HepG2 (cell line): ENCODE data around the gene ARGLU1. TPM values are rescaled to one million over a fixed set of nuclear protein-coding genes. Genes with fewer than 3 reads are reported as not detected.

Experiments
- ATAC-seq: fragments of 200-7000 bp; cut with Tn5 transposase; 3 replicates; pipeline ENCODE4 v1.9.1; 2020; ENCODE audit warnings: mild to moderate bottlenecking, moderate library complexity
- BruUV-seq: library from RNA; stranded (reverse); fragments of 400-500 nt; replicated peaks from 2 replicates; lab custom pipeline; 2021; lab: Mats Ljungman, UMichigan
- CTCF ChIA-PET: fragments of 300-600 bp; formaldehyde crosslinking; extraction: SDS; loops from one replicate; lab custom pipeline; 2021; ENCODE audit warnings: low total read pairs, inconsistent platforms, low intra/inter-chr PET ratio; lab: Yijun Ruan, JAX
- POLR2A ChIA-PET: fragments of 350-600 bp; sonication (Branson Sonifier 250); formaldehyde crosslinking; loops from one replicate; lab custom pipeline; 2020; ENCODE audit warnings: antibody characterized with exemption, inconsistent platforms; lab: Yijun Ruan, JAX
- DNase-seq: peaks from one replicate; pipeline ENCODE4 v3.0.0-alpha.2; 2015; ENCODE audit warnings: low spot score
- FAIRE-seq: peaks from 3 replicates; lab custom pipeline; 2011; peaks lifted over from hg19 to GRCh38; lab: Jason Lieb, UNC
- H2AFZ ChIP-seq: one replicate; pipeline ENCODE4 v1.6.1; 2011; ENCODE audit warnings: low read length, inconsistent platforms
- H3K27ac ChIP-seq: fragments of 300-600 bp; 3 replicates; pipeline ENCODE4 v1.8.0; 2011; ENCODE audit warnings: mixed run types, mild to moderate bottlenecking, mixed read lengths, low read length, inconsistent platforms; ENCODE audit not compliant: insufficient read depth; ENCODE audit errors: extremely low read length
- H3K27me3 ChIP-seq, 2 experiments: fragments of 200-600 bp in 1 of 2; 2 replicates in 1 of 2; 3 replicates in 1 of 2; pipeline versions ENCODE4 v1.6.0 to v1.8.0; 2011; ENCODE audit warnings: low read length in 2 of 2, mild to moderate bottlenecking in 2 of 2, moderate library complexity in 2 of 2, inconsistent platforms in 1 of 2; ENCODE audit not compliant: insufficient read depth in 2 of 2, control insufficient read depth in 1 of 2
- H3K36me3 ChIP-seq, 2 experiments: fragments of 200-600 bp in 1 of 2; replicated peaks in 1 of 2; 2 replicates in 1 of 2; 3 replicates in 1 of 2; pipeline versions ENCODE4 v1.5.1 to v1.8.0; 2011; ENCODE audit warnings: low read length in 2 of 2, inconsistent platforms in 1 of 2; ENCODE audit not compliant: insufficient read depth in 2 of 2, control insufficient read depth in 1 of 2
- H3K4me1 ChIP-seq: 2 replicates; pipeline ENCODE4 v1.5.1; 2012; ENCODE audit warnings: low read length, inconsistent platforms; ENCODE audit not compliant: insufficient read depth
- H3K4me2 ChIP-seq: 2 replicates; pipeline ENCODE4 v1.6.0; 2011; ENCODE audit warnings: low read depth, low read length, inconsistent platforms
- H3K4me3 ChIP-seq, 3 experiments: fragments of 200-600 bp in 1 of 3; sonication (generic), shearing (Covaris generic) in 1 of 3; replicated peaks in 1 of 3; 2 replicates each; pipeline ENCODE4 v1.5.1; 2011 to 2016; ENCODE audit warnings: low read length in 3 of 3, inconsistent platforms in 2 of 3, low read depth in 2 of 3, mild to moderate bottlenecking in 2 of 3, control low read depth in 1 of 3, mixed read lengths in 1 of 3; ENCODE audit not compliant: insufficient read depth in 1 of 3
- H3K79me2 ChIP-seq: one replicate; pipeline ENCODE4 v1.6.1; 2011; ENCODE audit warnings: low read length, inconsistent platforms; ENCODE audit not compliant: insufficient read depth
- H3K9ac ChIP-seq: 2 replicates; pipeline ENCODE4 v1.6.0; 2011; ENCODE audit warnings: mild to moderate bottlenecking, low read depth, low read length, inconsistent platforms; ENCODE audit not compliant: insufficient read depth
- H3K9me3 ChIP-seq: 2 replicates; pipeline ENCODE4 v1.5.1; 2012; ENCODE audit warnings: mild to moderate bottlenecking, low read length
- H4K20me1 ChIP-seq: 2 replicates; pipeline ENCODE4 v1.6.0; 2011; ENCODE audit warnings: inconsistent platforms, mild to moderate bottlenecking, low read length, moderate library complexity; ENCODE audit not compliant: insufficient read depth
- ATF2 ChIP-seq: sonication (generic); formaldehyde crosslinking; IDR thresholded peaks from 2 replicates; pipeline ENCODE4 v1.4.0; 2020; ENCODE audit warnings: missing genetic modification reagents
- HDAC1 ChIP-seq: sonication (generic); formaldehyde crosslinking; IDR thresholded peaks from 2 replicates; pipeline ENCODE4 v1.5.1; 2020; ENCODE audit warnings: mild to moderate bottlenecking, missing genetic modification reagents
- MED1 ChIP-seq: sonication (generic); formaldehyde crosslinking; IDR thresholded peaks from 2 replicates; pipeline ENCODE4 v1.4.0; 2020; ENCODE audit warnings: missing genetic modification reagents
- MXI1 ChIP-seq: IDR thresholded peaks from 3 replicates; pipeline ENCODE4 v1.6.1; 2012; ENCODE audit warnings: low read depth, low read length, inconsistent platforms, borderline replicate concordance
- PHB2 ChIP-seq: fragments of 450-650 bp; IDR thresholded peaks from 2 replicates; pipeline ENCODE4 v1.6.1; 2018; ENCODE audit not compliant: partially characterized antibody
- PTBP1 ChIP-seq: fragments of 200-400 bp; formaldehyde crosslinking; IDR thresholded peaks from 2 replicates; pipeline ENCODE4 v1.6.1; 2018; ENCODE audit warnings: low read length, low read depth; ENCODE audit not compliant: poor library complexity, severe bottlenecking
- RFX1 ChIP-seq: fragments of 450-650 bp; IDR thresholded peaks from 2 replicates; pipeline ENCODE4 v1.6.1; 2017
- RNF2 ChIP-seq: fragments of 450-650 bp; conservative IDR thresholded peaks from 2 replicates; pipeline ENCODE4 v1.6.1; 2016; ENCODE audit warnings: low read depth
- SMARCE1 ChIP-seq: fragments of 450-650 bp; IDR thresholded peaks from 2 replicates; pipeline ENCODE4 v1.6.1; 2017; ENCODE audit warnings: borderline replicate concordance
- SP5 ChIP-seq: IDR thresholded peaks from 2 replicates; pipeline ENCODE4 v1.6.1; 2016; ENCODE audit warnings: low read depth, borderline replicate concordance
- ZBTB2 ChIP-seq: sonication (generic); formaldehyde crosslinking; IDR thresholded peaks from 2 replicates; pipeline ENCODE4 v1.8.0; 2022; ENCODE audit warnings: low read depth, missing genetic modification reagents
- ZNF747 ChIP-seq: sonication (generic); formaldehyde crosslinking; IDR thresholded peaks from 2 replicates; pipeline ENCODE4 v1.8.1; 2023; ENCODE audit warnings: missing genetic modification reagents, mild to moderate bottlenecking, borderline replicate concordance
- WGBS: methylation state at CpG from one replicate; pipeline ENCODE4 v1.1.6; 2017; ENCODE audit warnings: low lambda C conversion rate; 5-methylcytosine and 5-hydroxymethylcytosine counted together
- in situ Hi-C: cut with HindIII; loops from 2 replicates; pipeline ENCODE4 v1.10.0; 2017; ENCODE audit warnings: low pct_unique_long_range_greater_than_20kb; ENCODE audit not compliant: extremely low pct_ligation_motif_present
- intact Hi-C: fragments of 100-400 bp; cut with micrococcal nuclease; formaldehyde crosslinking; loops from one replicate; pipeline ENCODE4 v1.10.0; 2022; ENCODE audit not compliant: unreplicated experiment
- polyA plus RNA-seq, 8 experiments: library from polyadenylated mRNA; depleted of rRNA in 3 of 8; stranded (reverse) in 7 of 8; unstranded in 1 of 8; fragments of >200 nt; fragmentation: Illumina TruSeq in 4 of 8; extraction: Trizol in 4 of 8; gene quantifications; 2 replicates each; pipeline versions ENCODE4 v1.2.1 to v1.2.3, GENCODE V29; 2011 to 2016; ENCODE audit warnings: low read depth in 4 of 8, missing spikeins in 1 of 8, mixed read lengths in 1 of 8; ENCODE audit not compliant: insufficient read depth in 1 of 8
- total RNA-seq, 5 experiments: library from RNA; depleted of rRNA; stranded (reverse); fragments of >200 nt; fragmentation: Illumina TruSeq; extraction: Trizol; gene quantifications; 2 replicates each; pipeline ENCODE4 v1.2.3, GENCODE V29; 2016; ENCODE audit warnings: low read depth in 1 of 5
- TF ChIP-seq, protein P1 (sequence below): sonication (generic); formaldehyde crosslinking; IDR thresholded peaks from 2 replicates; pipeline ENCODE4 v1.9.0; 2021; ENCODE audit warnings: missing genetic modification reagents, mild to moderate bottlenecking, borderline replicate concordance
- TF ChIP-seq, protein P2 (sequence below): sonication (generic); formaldehyde crosslinking; IDR thresholded peaks from 2 replicates; pipeline ENCODE4 v1.8.1; 2023; ENCODE audit warnings: mild to moderate bottlenecking, moderate library complexity, missing genetic modification reagents
- TF ChIP-seq, protein P3 (sequence below): sonication (generic); formaldehyde crosslinking; IDR thresholded peaks from 2 replicates; pipeline ENCODE4 v1.4.0; 2020; ENCODE audit warnings: missing genetic modification reagents, borderline replicate concordance

Gene ARGLU1
- total and polyA plus RNA-seq, 2 of the 13 experiments (the other 11 are each of a cell fraction or from before 2014, with no cell fraction given), result 47.1 to 70.6 TPM

GRCh38 chr13:106505295-106505694 lies 62.6 kb downstream of the ARGLU1 start (continued):
- TF ChIP-seq SMARCE1 (no peak), HDAC1 (CRISPR knock-in tag) (no peak), SP5 (CRISPR knock-in tag) (no peak), MED1 (CRISPR knock-in tag) (no peak)

DNA sequence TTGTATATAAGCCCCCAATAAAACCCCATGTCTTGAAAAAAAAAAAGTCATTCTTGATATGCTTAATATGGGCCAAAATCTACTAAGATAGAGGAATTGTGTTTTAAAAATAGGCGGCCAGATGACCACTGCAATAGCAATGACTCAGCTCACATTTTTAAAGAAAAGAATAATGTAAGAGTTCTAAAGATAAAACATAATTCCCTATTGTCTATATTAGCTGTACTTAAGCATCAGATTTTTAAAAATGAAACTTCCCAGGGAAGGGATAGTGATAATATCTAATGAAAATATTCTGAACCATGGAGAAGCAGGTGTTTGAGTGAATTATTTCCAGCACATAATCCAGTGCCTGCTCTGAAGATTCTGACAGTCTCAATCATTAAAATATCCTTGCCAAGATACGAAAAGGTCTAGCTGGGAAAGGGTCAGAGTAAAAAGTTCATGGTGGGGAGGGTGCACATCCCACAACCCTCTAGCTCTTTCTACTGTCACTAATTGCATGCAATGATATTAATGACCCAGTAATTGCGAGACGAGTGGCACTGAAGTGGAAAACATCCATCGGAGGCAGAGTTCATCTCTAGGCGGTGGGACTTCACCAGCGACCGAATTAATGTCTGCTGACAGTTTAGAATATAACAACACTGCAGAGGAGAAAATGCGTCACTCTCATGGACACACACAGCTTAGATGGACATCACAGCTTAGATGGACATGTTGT lies 64.0 kb downstream of the ARGLU1 start:
- Histone ChIP-seq H3K79me2 (no peaks in the 10 kb centered on the region), H4K20me1 (no peaks in the 10 kb centered on the region), H3K4me1 (no peaks in the 10 kb centered on the region), H3K4me2 (no peak overlapping the region), H3K9me3 (no peaks in the 10 kb centered on the region), H3K4me3 (no peak overlapping the region), H3K9ac (no peak overlapping the region), H3K27ac (no peak overlapping the region), H2AFZ (no peak overlapping the region), H3K36me3 (no peaks in the 10 kb centered on the region), H3K27me3 (no peaks in the 10 kb centered on the region)
- ChIA-PET CTCF (no interaction called here), POLR2A (no interaction called here)
- in situ Hi-C loops, result no loop called here
- WGBS, result 35% methylated on average over 9 of the region's 9 CpGs
- no peak for FAIRE-seq
- DNase-seq, result no peak
- no peak for ATAC-seq
- intact Hi-C loops, result no loop called here
- no TSS peak for BruUV-seq
- TF ChIP-seq RFX1 (no peak), ZNF747 (CRISPR knock-in tag) (no peak), MXI1 (no peak), ATF2 (CRISPR knock-in tag) (no peak), ZBTB2 (CRISPR knock-in tag) (no peak), RNF2 (no peak), PHB2 (no peak), PTBP1 (no peak)
- TF ChIP-seq, protein P1, sequence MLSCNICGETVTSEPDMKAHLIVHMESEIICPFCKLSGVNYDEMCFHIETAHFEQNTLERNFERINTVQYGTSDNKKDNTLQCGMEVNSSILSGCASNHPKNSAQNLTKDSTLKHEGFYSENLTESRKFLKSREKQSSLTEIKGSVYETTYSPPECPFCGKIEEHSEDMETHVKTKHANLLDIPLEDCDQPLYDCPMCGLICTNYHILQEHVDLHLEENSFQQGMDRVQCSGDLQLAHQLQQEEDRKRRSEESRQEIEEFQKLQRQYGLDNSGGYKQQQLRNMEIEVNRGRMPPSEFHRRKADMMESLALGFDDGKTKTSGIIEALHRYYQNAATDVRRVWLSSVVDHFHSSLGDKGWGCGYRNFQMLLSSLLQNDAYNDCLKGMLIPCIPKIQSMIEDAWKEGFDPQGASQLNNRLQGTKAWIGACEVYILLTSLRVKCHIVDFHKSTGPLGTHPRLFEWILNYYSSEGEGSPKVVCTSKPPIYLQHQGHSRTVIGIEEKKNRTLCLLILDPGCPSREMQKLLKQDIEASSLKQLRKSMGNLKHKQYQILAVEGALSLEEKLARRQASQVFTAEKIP (CRISPR knock-in tag), result no peak
- TF ChIP-seq, protein P2, sequence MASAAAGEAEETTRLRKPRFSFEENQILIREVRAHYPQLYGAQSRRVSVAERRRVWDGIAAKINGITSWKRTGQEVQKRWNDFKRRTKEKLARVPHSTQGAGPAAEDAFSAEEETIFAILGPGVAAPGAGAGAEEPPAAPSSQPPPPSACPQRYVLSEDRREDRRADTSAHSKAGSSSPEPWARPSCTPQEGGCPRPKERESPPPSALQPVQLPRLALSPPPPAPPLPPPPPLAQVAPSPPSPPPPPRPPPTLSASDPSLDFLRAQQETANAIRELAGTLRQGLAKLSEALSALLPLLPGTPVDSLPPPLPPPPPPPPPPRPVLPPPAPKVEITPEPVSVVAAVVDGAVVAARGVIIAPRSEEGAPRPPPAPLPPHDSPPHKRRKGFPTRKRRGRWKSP (CRISPR knock-in tag), result no peak
- TF ChIP-seq, protein P3, sequence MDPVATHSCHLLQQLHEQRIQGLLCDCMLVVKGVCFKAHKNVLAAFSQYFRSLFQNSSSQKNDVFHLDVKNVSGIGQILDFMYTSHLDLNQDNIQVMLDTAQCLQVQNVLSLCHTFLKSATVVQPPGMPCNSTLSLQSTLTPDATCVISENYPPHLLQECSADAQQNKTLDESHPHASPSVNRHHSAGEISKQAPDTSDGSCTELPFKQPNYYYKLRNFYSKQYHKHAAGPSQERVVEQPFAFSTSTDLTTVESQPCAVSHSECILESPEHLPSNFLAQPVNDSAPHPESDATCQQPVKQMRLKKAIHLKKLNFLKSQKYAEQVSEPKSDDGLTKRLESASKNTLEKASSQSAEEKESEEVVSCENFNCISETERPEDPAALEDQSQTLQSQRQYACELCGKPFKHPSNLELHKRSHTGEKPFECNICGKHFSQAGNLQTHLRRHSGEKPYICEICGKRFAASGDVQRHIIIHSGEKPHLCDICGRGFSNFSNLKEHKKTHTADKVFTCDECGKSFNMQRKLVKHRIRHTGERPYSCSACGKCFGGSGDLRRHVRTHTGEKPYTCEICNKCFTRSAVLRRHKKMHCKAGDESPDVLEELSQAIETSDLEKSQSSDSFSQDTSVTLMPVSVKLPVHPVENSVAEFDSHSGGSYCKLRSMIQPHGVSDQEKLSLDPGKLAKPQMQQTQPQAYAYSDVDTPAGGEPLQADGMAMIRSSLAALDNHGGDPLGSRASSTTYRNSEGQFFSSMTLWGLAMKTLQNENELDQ (CRISPR knock-in tag), result no peak
